Natural killer cell (primary cell): ENCODE measurements around the gene FUNDC1. TPM values are rescaled to one million over a fixed set of nuclear protein-coding genes. Genes with fewer than 3 reads are reported as not detected.
"Not testable (repeated sequence)": the region's sequence is repeated elsewhere in the genome, so short reads cannot be mapped to it uniquely, and the experiment has no call there.

Experiments used
- ATAC-seq, 3 donors: fragments of 150-1000 bp in 2 of 3; fragments of 200-7000 bp in 1 of 3; cut with Tn5 transposase; 1 replicate in 1 of 3; 2 replicates in 2 of 3; pipeline ENCODE4 v1.10.0; 2021; ENCODE audit warnings: mild to moderate bottlenecking in 2 of 3, moderate library complexity in 2 of 3
- DNase-seq, 2 donors: peaks; one replicate each; pipeline versions ENCODE4 v3.0.0 to v3.0.0-alpha.2; 2013 to 2021; ENCODE audit warnings: mixed read lengths in 1 of 2
- H3K27ac ChIP-seq: one replicate; pipeline ENCODE4 v1.5.1; 2013; ENCODE audit warnings: mild to moderate bottlenecking, low read length
- H3K27me3 ChIP-seq: one replicate; pipeline ENCODE4 v1.6.1; 2013; ENCODE audit warnings: low read length; ENCODE audit not compliant: control insufficient read depth, insufficient read depth
- H3K36me3 ChIP-seq: one replicate; pipeline ENCODE4 v1.6.1; 2013; ENCODE audit warnings: low read length; ENCODE audit not compliant: control insufficient read depth, insufficient read depth
- H3K4me1 ChIP-seq: one replicate; pipeline ENCODE4 v1.6.1; 2013; ENCODE audit warnings: low read length; ENCODE audit not compliant: control insufficient read depth, insufficient read depth
- H3K4me3 ChIP-seq: one replicate; pipeline ENCODE4 v1.5.1; 2013; ENCODE audit warnings: low read length
- H3K9me3 ChIP-seq: one replicate; pipeline ENCODE4 v1.6.1; 2013; ENCODE audit warnings: low read length; ENCODE audit not compliant: control insufficient read depth, insufficient read depth
- H3K27ac Mint-ChIP-seq, 2 donors: one replicate each; pipeline ENCODE4 v1.8.0; 2022; ENCODE audit warnings: mild to moderate bottlenecking in 2 of 2, mixed read lengths in 2 of 2, moderate library complexity in 1 of 2
- H3K27me3 Mint-ChIP-seq, 2 donors: one replicate each; pipeline ENCODE4 v1.8.0; 2022; ENCODE audit warnings: low read depth in 2 of 2, mixed read lengths in 2 of 2
- H3K36me3 Mint-ChIP-seq: one replicate; pipeline ENCODE4 v1.8.0; 2022; ENCODE audit warnings: mixed read lengths
- H3K4me1 Mint-ChIP-seq, 2 donors: one replicate each; pipeline ENCODE4 v1.8.0; 2022; ENCODE audit warnings: mixed read lengths in 2 of 2
- H3K4me3 Mint-ChIP-seq: one replicate; pipeline ENCODE4 v1.8.0; 2022; ENCODE audit warnings: mild to moderate bottlenecking, moderate library complexity, mixed read lengths
- H3K9me3 Mint-ChIP-seq, 2 donors: one replicate each; pipeline ENCODE4 v1.8.0; 2022; ENCODE audit warnings: mixed read lengths in 2 of 2
- WGBS: methylation state at CpG from one replicate; pipeline ENCODE4 v1.1.7; 2013; ENCODE audit warnings: missing lambda C conversion rate; ENCODE audit not compliant: insufficient coverage; 5-methylcytosine and 5-hydroxymethylcytosine counted together
- intact Hi-C: fragments of 100-400 bp; cut with micrococcal nuclease; formaldehyde crosslinking; loops from one replicate; pipeline ENCODE4 v1.14.2; 2022
- total RNA-seq, 4 donors: library from RNA; stranded (reverse); fragments of 120-200 nt in 1 of 4; gene quantifications; one replicate each; pipeline versions ENCODE4 v1.2.3 to v1.2.4, GENCODE V29; 2013 to 2022
- TF ChIP-seq, protein P1 (sequence below): fragments of 200-600 bp; IDR thresholded peaks from one replicate; pipeline ENCODE4 v1.8.0; 2022; ENCODE audit warnings: antibody characterized with exemption

The FUNDC1 gene
- total RNA-seq, 3 donors from 2014 or later (not counting 1 experiment from before 2014, with no cell fraction given) = 6.1 to 10.6 (median 6.5) TPM

DNA sequence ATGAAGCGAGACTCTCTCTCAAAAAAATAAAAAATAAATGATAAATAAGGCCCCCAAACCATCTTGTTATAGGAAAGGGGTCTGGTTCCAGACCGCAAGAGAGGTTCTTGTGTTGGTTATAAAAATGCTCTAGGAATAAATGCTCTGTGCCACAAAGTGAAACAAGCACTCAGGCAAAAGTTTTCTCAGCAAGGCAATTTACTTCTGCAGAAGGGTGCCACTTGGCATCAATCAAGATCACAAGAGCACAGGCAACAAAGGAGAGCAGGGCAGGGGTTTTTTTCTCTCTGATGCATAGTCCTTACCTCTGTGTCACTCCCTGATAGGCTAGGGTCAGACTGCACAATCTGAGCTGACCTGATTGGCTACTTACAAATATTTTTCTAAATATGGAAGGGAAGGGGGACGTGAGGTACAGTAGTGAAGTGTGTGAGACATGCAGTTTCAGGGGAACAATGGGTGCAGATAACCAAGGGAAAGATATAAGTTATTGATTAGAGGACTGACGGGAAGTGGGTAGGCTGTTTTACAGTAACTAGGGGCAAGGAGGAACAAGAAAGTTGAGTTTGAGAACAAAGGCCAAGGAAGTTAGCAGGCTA, 29.8 kb upstream of the FUNDC1 start:
- Mint-ChIP-seq H3K4me3 (no peak overlapping the region), H3K4me1 (no peaks in the 10 kb centered on the region), H3K36me3 (peaks cover 9% of the 10 kb centered on the region), H3K9me3 (peaks cover 4 to 8% of the 10 kb centered on the region in 2 donors), H3K27ac (no peak overlapping the region), H3K27me3 (peaks cover 0 to 6% of the 10 kb centered on the region in 2 donors)
- TF ChIP-seq, protein P1, sequence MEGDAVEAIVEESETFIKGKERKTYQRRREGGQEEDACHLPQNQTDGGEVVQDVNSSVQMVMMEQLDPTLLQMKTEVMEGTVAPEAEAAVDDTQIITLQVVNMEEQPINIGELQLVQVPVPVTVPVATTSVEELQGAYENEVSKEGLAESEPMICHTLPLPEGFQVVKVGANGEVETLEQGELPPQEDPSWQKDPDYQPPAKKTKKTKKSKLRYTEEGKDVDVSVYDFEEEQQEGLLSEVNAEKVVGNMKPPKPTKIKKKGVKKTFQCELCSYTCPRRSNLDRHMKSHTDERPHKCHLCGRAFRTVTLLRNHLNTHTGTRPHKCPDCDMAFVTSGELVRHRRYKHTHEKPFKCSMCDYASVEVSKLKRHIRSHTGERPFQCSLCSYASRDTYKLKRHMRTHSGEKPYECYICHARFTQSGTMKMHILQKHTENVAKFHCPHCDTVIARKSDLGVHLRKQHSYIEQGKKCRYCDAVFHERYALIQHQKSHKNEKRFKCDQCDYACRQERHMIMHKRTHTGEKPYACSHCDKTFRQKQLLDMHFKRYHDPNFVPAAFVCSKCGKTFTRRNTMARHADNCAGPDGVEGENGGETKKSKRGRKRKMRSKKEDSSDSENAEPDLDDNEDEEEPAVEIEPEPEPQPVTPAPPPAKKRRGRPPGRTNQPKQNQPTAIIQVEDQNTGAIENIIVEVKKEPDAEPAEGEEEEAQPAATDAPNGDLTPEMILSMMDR = no peak
- H3K36me3 ChIP-seq = no peaks in the 10 kb centered on the region
- H3K9me3 ChIP-seq = peaks cover 6% of the 10 kb centered on the region
- intact Hi-C loops = no loop called here
- DNase-seq (no peak), ATAC-seq (no peak)
- no peak overlapping the region for H3K27ac ChIP-seq
- no peaks in the 10 kb centered on the region for H3K4me1 ChIP-seq
- no peaks in the 10 kb centered on the region for H3K27me3 ChIP-seq
- 94% methylated on average over 2 of the region's 4 CpGs for WGBS
- no peak overlapping the region for H3K4me3 ChIP-seq

DNA sequence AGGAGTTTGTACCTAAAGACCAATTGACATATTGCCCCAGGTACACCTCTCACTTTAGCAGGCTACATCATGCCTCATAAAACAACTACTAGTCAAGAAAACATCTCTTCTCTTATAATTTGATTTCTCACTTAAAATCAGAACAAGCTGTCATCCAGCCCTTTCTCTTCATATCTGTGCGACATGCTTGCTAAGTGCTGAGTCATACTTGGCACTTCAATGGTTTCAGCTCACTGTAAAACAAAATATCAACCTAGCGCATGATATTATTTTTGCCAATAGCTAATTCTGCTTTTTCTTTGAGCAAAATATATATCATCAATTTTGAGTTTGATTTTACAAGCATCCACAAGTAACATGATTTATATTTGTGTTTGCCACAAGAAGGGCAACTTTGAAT, 27.9 kb upstream of the FUNDC1 start:
- ATAC-seq (no peak), DNase-seq (no peak)
- peaks cover 4 to 8% of the 10 kb centered on the region in 2 donors for H3K9me3 Mint-ChIP-seq
- peaks cover 6% of the 10 kb centered on the region for H3K9me3 ChIP-seq
- H3K27me3 ChIP-seq = no peaks in the 10 kb centered on the region
- H3K36me3 ChIP-seq = no peaks in the 10 kb centered on the region
- H3K27me3 Mint-ChIP-seq = peaks cover 3 to 6% of the 10 kb centered on the region in 2 donors
- TF ChIP-seq, protein P1 = no peak
- H3K36me3 Mint-ChIP-seq = peaks cover 9% of the 10 kb centered on the region
- H3K27ac ChIP-seq = no peak overlapping the region
- intact Hi-C loops = no loop called here
- no peak overlapping the region for H3K4me3 Mint-ChIP-seq
- no peak overlapping the region for H3K4me3 ChIP-seq
- no peaks in the 10 kb centered on the region for H3K4me1 ChIP-seq
- H3K27ac Mint-ChIP-seq = no peak overlapping the region
- WGBS = 63% methylated on average over 2 of the region's 2 CpGs
- no peaks in the 10 kb centered on the region for H3K4me1 Mint-ChIP-seq

DNA sequence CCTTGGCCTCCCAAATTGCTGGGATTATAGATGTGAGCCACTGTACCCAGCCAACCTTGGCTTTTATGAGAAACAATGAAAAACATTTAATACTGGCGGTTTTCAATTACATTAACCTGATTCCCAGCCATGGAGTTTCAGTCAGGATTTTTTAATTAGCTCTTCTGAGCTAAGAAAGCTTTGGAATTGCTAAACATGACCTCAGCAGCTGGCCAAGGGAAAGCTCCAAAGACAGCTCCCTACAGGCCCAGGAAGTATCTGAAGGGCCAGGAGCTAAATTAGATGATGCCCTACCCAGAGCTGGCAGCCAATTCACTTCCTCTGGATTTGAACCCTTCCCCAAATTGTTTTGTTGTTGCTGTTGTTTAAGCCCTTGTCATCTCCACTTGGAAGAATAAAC, 26.5 kb upstream of the FUNDC1 start:
- no peak for DNase-seq
- intact Hi-C loops = no loop called here
- Histone ChIP-seq H3K27me3 (no peaks in the 10 kb centered on the region), H3K27ac (no peak overlapping the region), H3K9me3 (peaks cover 6% of the 10 kb centered on the region), H3K4me3 (no peak overlapping the region), H3K4me1 (no peaks in the 10 kb centered on the region), H3K36me3 (no peaks in the 10 kb centered on the region)
- Mint-ChIP-seq H3K4me1 (no peaks in the 10 kb centered on the region), H3K4me3 (no peak overlapping the region), H3K36me3 (peaks cover 9% of the 10 kb centered on the region), H3K27me3 (peaks cover 3 to 6% of the 10 kb centered on the region in 2 donors), H3K27ac (no peak overlapping the region), H3K9me3 (peaks cover 4 to 8% of the 10 kb centered on the region in 2 donors)
- no peak for ATAC-seq
- TF ChIP-seq, protein P1 = no peak
- 100% methylated on average over 1 of the region's 1 CpG for WGBS

DNA sequence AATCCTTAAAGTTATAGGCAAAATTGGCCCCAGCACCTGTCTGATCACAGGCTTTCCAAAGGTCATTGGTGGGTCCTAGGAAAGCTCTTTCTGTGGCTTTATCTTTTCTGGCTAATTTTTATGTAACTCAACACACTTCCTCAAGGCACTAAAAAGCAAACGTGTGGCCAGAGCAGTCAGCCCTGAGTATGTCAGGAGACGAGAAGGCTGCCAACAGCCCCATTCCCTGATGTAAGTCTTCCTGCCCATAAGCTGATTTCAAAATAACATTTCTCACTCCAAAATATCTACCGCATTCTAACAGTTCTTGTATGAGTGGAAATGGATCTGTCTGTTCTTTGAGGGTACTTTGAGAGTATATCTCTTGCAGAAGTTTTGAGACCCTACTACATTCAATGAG, 25.5 kb upstream of the FUNDC1 start:
- no peak overlapping the region for H3K4me3 ChIP-seq
- peaks cover 3 to 6% of the 10 kb centered on the region in 2 donors for H3K27me3 Mint-ChIP-seq
- H3K36me3 ChIP-seq = no peaks in the 10 kb centered on the region
- intact Hi-C loops = no loop called here
- H3K4me3 Mint-ChIP-seq = no peak overlapping the region
- H3K4me1 Mint-ChIP-seq = no peaks in the 10 kb centered on the region
- no peak overlapping the region for H3K27ac Mint-ChIP-seq
- H3K9me3 Mint-ChIP-seq = peaks cover 4 to 8% of the 10 kb centered on the region in 2 donors
- peaks cover 9% of the 10 kb centered on the region for H3K36me3 Mint-ChIP-seq
- 67% methylated on average over 2 of the region's 3 CpGs for WGBS
- no peaks in the 10 kb centered on the region for H3K27me3 ChIP-seq
- TF ChIP-seq, protein P1 = no peak
- no peak for ATAC-seq
- no peak for DNase-seq
- H3K4me1 ChIP-seq = no peaks in the 10 kb centered on the region
- no peak overlapping the region for H3K27ac ChIP-seq
- peaks cover 6% of the 10 kb centered on the region for H3K9me3 ChIP-seq

DNA sequence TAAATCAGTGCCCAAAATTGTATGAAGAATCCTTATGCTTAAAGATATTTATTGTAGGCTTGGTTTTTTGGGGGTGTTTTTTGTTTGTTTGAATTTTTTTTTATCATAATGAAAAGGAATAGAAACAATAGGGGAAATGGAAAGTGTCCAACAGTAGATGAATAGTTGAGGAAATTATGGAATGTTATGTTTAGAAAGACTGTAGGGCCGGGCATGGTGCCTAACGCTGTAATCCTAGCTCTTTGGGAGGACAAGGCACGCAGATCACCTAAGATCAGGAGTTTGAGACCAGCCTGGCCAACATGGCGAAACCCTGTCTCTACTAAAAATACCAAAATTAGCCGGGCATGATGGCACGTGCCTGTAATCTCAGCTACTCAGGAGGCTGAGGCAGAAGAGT, 19.2 kb upstream of the FUNDC1 start:
- intact Hi-C loops, H3K9me3 Mint-ChIP-seq, H3K4me3 Mint-ChIP-seq, H3K27me3 Mint-ChIP-seq, H3K36me3 ChIP-seq, H3K27ac ChIP-seq, H3K27ac Mint-ChIP-seq, ATAC-seq, H3K9me3 ChIP-seq, H3K36me3 Mint-ChIP-seq, H3K27me3 ChIP-seq, H3K4me1 Mint-ChIP-seq, H3K4me1 ChIP-seq, DNase-seq, H3K4me3 ChIP-seq: not testable (repeated sequence)
- WGBS = 92% methylated on average over 6 of the region's 6 CpGs
